Right atrium auricular region (tissue), 2 donors: ENCODE data around the gene TRPM6. TPM values are rescaled to one million over a fixed set of nuclear protein-coding genes. Genes with fewer than 3 reads are reported as not detected.

ENCODE experiments used
- DNase-seq: peaks from one replicate; pipeline ENCODE4 v3.0.0-alpha.2; 2019; ENCODE audit warnings: low spot score
- H3K27ac ChIP-seq, 2 donors: fragments of 200-600 bp; sonication (generic); 1 replicate in 1 of 2; 2 replicates in 1 of 2; pipeline ENCODE4 v1.5.1; 2016 to 2019
- H3K27me3 ChIP-seq, 2 donors: fragments of 200-600 bp; sonication (generic); one replicate each; pipeline versions ENCODE4 v1.5.1 to v1.6.0; 2017 to 2019
- H3K36me3 ChIP-seq: fragments of 200-600 bp; sonication (generic); one replicate; pipeline ENCODE4 v1.5.1; 2016
- H3K4me1 ChIP-seq, 2 donors: fragments of 200-600 bp; sonication (generic); one replicate each; pipeline versions ENCODE4 v1.5.1 to v1.6.0; 2017 to 2019
- H3K4me3 ChIP-seq, 2 donors: fragments of 200-600 bp; sonication (generic); 1 replicate in 1 of 2; 2 replicates in 1 of 2; pipeline ENCODE4 v1.5.1; 2017 to 2019; ENCODE audit warnings: mild to moderate bottlenecking in 1 of 2, moderate library complexity in 1 of 2
- H3K9me3 ChIP-seq, 2 donors: fragments of 200-600 bp; sonication (generic); one replicate each; pipeline ENCODE4 v1.5.1; 2019
- CTCF ChIP-seq, 2 donors: fragments of 200-600 bp; sonication (generic); IDR thresholded peaks; one replicate each; pipeline ENCODE4 v1.5.1; 2019; ENCODE audit warnings: antibody characterized with exemption in 2 of 2
- total RNA-seq, 2 donors: library from RNA; depleted of rRNA; stranded (reverse); fragments of >200 nt; gene quantifications; one replicate each; pipeline ENCODE4 v1.1.0, GENCODE V29; 2016

Gene TRPM6
- total RNA-seq, 2 donors from 2014 or later: 0.19 to 0.83 TPM

- Histone ChIP-seq H3K27ac (no peak overlapping the region), H3K4me3 (no peak overlapping the region), H3K9me3 (no peaks in the 10 kb centered on the region), H3K36me3 (no peaks in the 10 kb centered on the region), H3K27me3 (no peaks in the 10 kb centered on the region), H3K4me1 (no peaks in the 10 kb centered on the region)
- no peak for DNase-seq
- no peak for TF ChIP-seq CTCF (IDR thresholded peaks at IDR 0.05)
Observed at GRCh38 chr9:74674077-74674476, 213.6 kb downstream of the TRPM6 start.

Other genes starting within 250 kb of the TRPM6 start
- gene C9orf40, start 65.0 kb upstream of the TRPM6 start, total RNA-seq: 1 to 10 TPM; 1.6 to 1.7 TPM
- 10 to 100 TPM; 13.7 to 14.0 TPM for gene CARNMT1, start 140.4 kb upstream of the TRPM6 start, total RNA-seq
- gene NMRK1, start 200.2 kb upstream of the TRPM6 start, total RNA-seq: 1 to 10 TPM; 5.5 to 9.6 TPM
- 10 to 100 TPM; 14.5 to 17.7 TPM for gene OSTF1, start 200.6 kb upstream of the TRPM6 start, total RNA-seq